GM12873 (cell line): ENCODE measurements around the gene ASPG.

Experiments
- CTCF ChIP-seq: IDR thresholded peaks from 2 replicates; pipeline ENCODE4 v1.5.1; 2012; ENCODE audit warnings: low read depth, mild to moderate bottlenecking, moderate library complexity, low read length, control low read depth; ENCODE audit not compliant: insufficient read depth; ENCODE audit errors: missing control alignments

ASPG gene

GRCh38 chr14:104085889-104086201, 345 bp downstream of the ASPG start:
- no peak for TF ChIP-seq CTCF

GRCh38 chr14:104086210-104086660, 735 bp downstream of the ASPG start:
- no peak for TF ChIP-seq CTCF

GRCh38 chr14:104086661-104087461, 1.4 kb downstream of the ASPG start:
- no peak for TF ChIP-seq CTCF

- TF ChIP-seq CTCF = no peak
These were observed 2.0 kb downstream of the ASPG start for GRCh38 chr14:104087505-104087904.

GRCh38 chr14:104087981-104088850, 2.7 kb downstream of the ASPG start:
- no peak for TF ChIP-seq CTCF

- TF ChIP-seq CTCF = no peak
These were observed 4.7 kb downstream of the ASPG start for GRCh38 chr14:104090071-104090748.
